ENCODE data around the gene FAM98B. TPM values are rescaled to one million over a fixed set of nuclear protein-coding genes. Genes with fewer than 3 reads are reported as not detected.

The FAM98B gene
- polyA plus RNA-seq, 1 donor (not counting 4 experiments of a cell fraction or from before 2014, with no cell fraction given): 22.2 TPM

DNA sequence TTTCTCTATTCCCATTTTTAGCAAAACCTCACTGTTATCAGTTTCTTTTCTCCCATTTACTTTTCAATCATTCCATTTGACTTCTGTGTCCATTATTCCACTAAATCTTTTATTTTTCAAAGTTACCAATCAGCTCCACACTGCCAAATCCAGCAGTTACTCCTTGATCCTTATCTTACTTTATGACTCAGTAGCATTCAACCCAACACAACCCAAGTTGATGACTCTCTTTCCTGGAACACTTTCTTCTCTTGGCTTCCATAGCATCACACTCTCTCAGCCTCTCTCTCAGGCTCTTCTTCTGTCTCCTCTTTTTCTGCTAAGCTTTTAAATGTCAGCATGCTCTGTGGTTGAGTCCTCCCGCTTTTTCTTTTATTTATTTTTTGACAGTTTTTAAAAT lies 74.4 kb downstream of the FAM98B start:
- peaks cover 3% of the 10 kb centered on the region for H3K27me3 ChIP-seq (ENCODE audit: control insufficient read depth, extremely low read depth, insufficient read depth, low read length)
- no peaks in the 10 kb centered on the region for H3K79me2 ChIP-seq (ENCODE audit: control insufficient read depth, insufficient read depth, low read length)
- no peaks in the 10 kb centered on the region for H4K20me1 ChIP-seq (ENCODE audit: control insufficient read depth, extremely low read depth, insufficient read depth, low read length)
- no peaks in the 10 kb centered on the region for H3K9me3 ChIP-seq (ENCODE audit: control insufficient read depth, low read depth, low read length)
- no peak overlapping the region for H3K4me3 ChIP-seq (ENCODE audit: control insufficient read depth in 2 of 3, extremely low read depth in 1 of 3, insufficient read depth in 2 of 3, low read depth in 1 of 3, low read length in 3 of 3)
- H3K9me1 ChIP-seq (ENCODE audit: control insufficient read depth, extremely low read depth, insufficient read depth, low read length): no peaks in the 10 kb centered on the region
- no peak overlapping the region for H2AFZ ChIP-seq (ENCODE audit: control insufficient read depth, low read length)
- dilution Hi-C loops (cut with MboI; ENCODE audit: extremely low pct_ligation_motif_present, low sequenced_read_pairs): no loop called here
- H3K4me2 ChIP-seq (ENCODE audit: control insufficient read depth, extremely low read depth, insufficient read depth, low read depth, low read length): no peak overlapping the region
- no peak for DNase-seq (ENCODE audit: low read depth, low spot score)
- H3K9ac ChIP-seq (ENCODE audit: control insufficient read depth, extremely low read depth, insufficient read depth, low read length): no peak overlapping the region
- peaks cover 10% of the 10 kb centered on the region for H3K4me1 ChIP-seq (ENCODE audit: control insufficient read depth, extremely low read depth, insufficient read depth, low read length)
- FAIRE-seq: peak; percentile 70
- TF ChIP-seq, protein P1, sequence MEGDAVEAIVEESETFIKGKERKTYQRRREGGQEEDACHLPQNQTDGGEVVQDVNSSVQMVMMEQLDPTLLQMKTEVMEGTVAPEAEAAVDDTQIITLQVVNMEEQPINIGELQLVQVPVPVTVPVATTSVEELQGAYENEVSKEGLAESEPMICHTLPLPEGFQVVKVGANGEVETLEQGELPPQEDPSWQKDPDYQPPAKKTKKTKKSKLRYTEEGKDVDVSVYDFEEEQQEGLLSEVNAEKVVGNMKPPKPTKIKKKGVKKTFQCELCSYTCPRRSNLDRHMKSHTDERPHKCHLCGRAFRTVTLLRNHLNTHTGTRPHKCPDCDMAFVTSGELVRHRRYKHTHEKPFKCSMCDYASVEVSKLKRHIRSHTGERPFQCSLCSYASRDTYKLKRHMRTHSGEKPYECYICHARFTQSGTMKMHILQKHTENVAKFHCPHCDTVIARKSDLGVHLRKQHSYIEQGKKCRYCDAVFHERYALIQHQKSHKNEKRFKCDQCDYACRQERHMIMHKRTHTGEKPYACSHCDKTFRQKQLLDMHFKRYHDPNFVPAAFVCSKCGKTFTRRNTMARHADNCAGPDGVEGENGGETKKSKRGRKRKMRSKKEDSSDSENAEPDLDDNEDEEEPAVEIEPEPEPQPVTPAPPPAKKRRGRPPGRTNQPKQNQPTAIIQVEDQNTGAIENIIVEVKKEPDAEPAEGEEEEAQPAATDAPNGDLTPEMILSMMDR (optimal IDR thresholded peaks at IDR 0.05 in 1 of 3, IDR thresholded peaks at IDR 0.05 in 1 of 3, conservative IDR thresholded peaks at IDR 0.05 in 1 of 3; ENCODE audit: extremely low read depth in 1 of 3, insufficient read depth in 2 of 3, low read length in 3 of 3): no peak
- TF ChIP-seq EZH2 (IDR thresholded peaks at IDR 0.05; ENCODE audit: low read length): no peak
- H3K27ac ChIP-seq (ENCODE audit: control insufficient read depth, insufficient read depth, low read length): no peak overlapping the region
- H3K36me3 ChIP-seq (ENCODE audit: control insufficient read depth in 2 of 2, extremely low read depth in 1 of 2, insufficient read depth in 2 of 2, low read length in 2 of 2): no peaks in the 10 kb centered on the region

DNA sequence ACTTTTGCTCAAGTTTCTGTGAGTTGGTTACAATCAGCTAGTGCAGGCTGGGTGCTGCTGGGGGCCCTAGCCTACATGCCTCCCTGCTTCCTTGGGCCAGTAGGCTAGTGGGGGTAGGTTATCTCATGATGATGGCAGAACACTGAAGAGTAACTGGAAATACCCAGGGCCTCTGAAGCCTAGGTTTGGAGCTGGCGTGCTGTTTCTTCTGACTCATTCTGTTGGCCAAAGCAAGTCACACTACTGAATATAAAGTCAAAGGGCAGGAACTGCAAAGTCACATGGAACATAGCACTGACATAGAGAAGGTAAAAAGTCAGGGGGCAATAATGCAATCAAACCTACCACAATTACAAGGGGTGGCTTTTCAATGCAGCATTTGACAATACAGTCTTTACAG lies 76.2 kb downstream of the FAM98B start:
- Histone ChIP-seq H3K4me1 (ENCODE audit: control insufficient read depth, extremely low read depth, insufficient read depth, low read length) (peaks cover 10% of the 10 kb centered on the region), H2AFZ (ENCODE audit: control insufficient read depth, low read length) (no peak overlapping the region), H3K27me3 (ENCODE audit: control insufficient read depth, extremely low read depth, insufficient read depth, low read length) (peaks cover 3% of the 10 kb centered on the region), H3K9me1 (ENCODE audit: control insufficient read depth, extremely low read depth, insufficient read depth, low read length) (no peaks in the 10 kb centered on the region), H3K9ac (ENCODE audit: control insufficient read depth, extremely low read depth, insufficient read depth, low read length) (no peak overlapping the region), H3K27ac (ENCODE audit: control insufficient read depth, insufficient read depth, low read length) (no peak overlapping the region), H4K20me1 (ENCODE audit: control insufficient read depth, extremely low read depth, insufficient read depth, low read length) (no peaks in the 10 kb centered on the region), H3K79me2 (ENCODE audit: control insufficient read depth, insufficient read depth, low read length) (no peaks in the 10 kb centered on the region), H3K4me2 (ENCODE audit: control insufficient read depth, extremely low read depth, insufficient read depth, low read depth, low read length) (no peak overlapping the region), H3K36me3 (ENCODE audit: control insufficient read depth in 2 of 2, extremely low read depth in 1 of 2, insufficient read depth in 2 of 2, low read length in 2 of 2) (no peaks in the 10 kb centered on the region), H3K9me3 (ENCODE audit: control insufficient read depth, low read depth, low read length) (no peaks in the 10 kb centered on the region), H3K4me3 (ENCODE audit: control insufficient read depth in 2 of 3, extremely low read depth in 1 of 3, insufficient read depth in 2 of 3, low read depth in 1 of 3, low read length in 3 of 3) (no peak overlapping the region)
- TF ChIP-seq EZH2 (IDR thresholded peaks at IDR 0.05; ENCODE audit: low read length): no peak
- TF ChIP-seq, protein P1 (optimal IDR thresholded peaks at IDR 0.05 in 1 of 3, IDR thresholded peaks at IDR 0.05 in 1 of 3, conservative IDR thresholded peaks at IDR 0.05 in 1 of 3; ENCODE audit: extremely low read depth in 1 of 3, insufficient read depth in 2 of 3, low read length in 3 of 3): no peak
- FAIRE-seq (peak; percentile 20), DNase-seq (ENCODE audit: low read depth, low spot score) (no peak)
- dilution Hi-C loops (cut with MboI; ENCODE audit: extremely low pct_ligation_motif_present, low sequenced_read_pairs): no loop called here
